IPS-18c (cell line): ENCODE measurements around the gene ECD.
"Not testable (repeated sequence)": the region's sequence is repeated elsewhere in the genome, so short reads cannot be mapped to it uniquely, and the experiment has no call there.

ENCODE experiments used
- H3K4me3 ChIP-seq: 2 replicates; pipeline ENCODE4 v1.7.0; 2013; ENCODE audit warnings: low read depth, mild to moderate bottlenecking, low read length, moderate library complexity; ENCODE audit not compliant: insufficient read depth
- H3K9me3 ChIP-seq: one replicate; pipeline ENCODE4 v1.6.1; 2013; ENCODE audit warnings: mild to moderate bottlenecking, low read length, moderate library complexity; ENCODE audit not compliant: control insufficient read depth, insufficient read depth

The ECD gene

GRCh38 chr10:73117976-73118743, 49.6 kb downstream of the ECD start:
- no peak overlapping the region for H3K4me3 ChIP-seq
- no peaks in the 10 kb centered on the region for H3K9me3 ChIP-seq

GRCh38 chr10:73116017-73116416, 51.8 kb downstream of the ECD start:
- no peaks in the 10 kb centered on the region for H3K9me3 ChIP-seq
- no peak overlapping the region for H3K4me3 ChIP-seq

- no peaks in the 10 kb centered on the region for H3K9me3 ChIP-seq
- H3K4me3 ChIP-seq, result no peak overlapping the region
These were observed 54.3 kb downstream of the ECD start for GRCh38 chr10:73113551-73113950.

GRCh38 chr10:73112032-73112431, 55.8 kb downstream of the ECD start:
- H3K9me3 ChIP-seq, H3K4me3 ChIP-seq: not testable (repeated sequence)

GRCh38 chr10:73110345-73110849, 57.4 kb downstream of the ECD start, which contains the start of gene NUDT13:
Gene NUDT13 (plus strand): TSS chr10:73110455. CDS start chr10:73114366, 3,911 bp downstream.
- H3K4me3 ChIP-seq, result peak within 1 kb of the TSS; percentile 56
- no peaks in the 10 kb centered on the region for H3K9me3 ChIP-seq

- not testable (repeated sequence) for H3K9me3 ChIP-seq, H3K4me3 ChIP-seq
These were observed 58.6 kb downstream of the ECD start for GRCh38 chr10:73109248-73109652.

GRCh38 chr10:73106301-73106700, 61.5 kb downstream of the ECD start:
- Histone ChIP-seq H3K9me3 (no peaks in the 10 kb centered on the region), H3K4me3 (no peak overlapping the region)

GRCh38 chr10:73099141-73099540, 68.7 kb downstream of the ECD start:
- Histone ChIP-seq H3K9me3 (no peaks in the 10 kb centered on the region), H3K4me3 (no peak overlapping the region)

GRCh38 chr10:73097305-73097670, 70.5 kb downstream of the ECD start:
- Histone ChIP-seq H3K9me3 (no peaks in the 10 kb centered on the region), H3K4me3 (peak overlapping the region; percentile 94)

- H3K9me3 ChIP-seq, result no peaks in the 10 kb centered on the region
- peak within 1 kb of the TSS; percentile 94 for H3K4me3 ChIP-seq
These were observed 71.1 kb downstream of the ECD start, which contains the start of gene P4HA1 for GRCh38 chr10:73096449-73097304. Gene P4HA1 (minus strand): TSS chr10:73096866. CDS start chr10:73074883, 21,983 bp downstream.

GRCh38 chr10:73096041-73096448, 71.8 kb downstream of the ECD start:
- Histone ChIP-seq H3K9me3 (no peaks in the 10 kb centered on the region), H3K4me3 (peak overlapping the region; percentile 94)

GRCh38 chr10:73095481-73096021, 72.3 kb downstream of the ECD start:
- Histone ChIP-seq H3K4me3 (peak overlapping the region; percentile 94), H3K9me3 (no peaks in the 10 kb centered on the region)

GRCh38 chr10:73094986-73095480, 72.8 kb downstream of the ECD start:
- Histone ChIP-seq H3K9me3 (no peaks in the 10 kb centered on the region), H3K4me3 (peak overlapping the region; percentile 94; the same call in 1 of the 2 replicates)

- no peaks in the 10 kb centered on the region for H3K9me3 ChIP-seq
- H3K4me3 ChIP-seq, result no peak overlapping the region
These were observed 73.6 kb downstream of the ECD start for GRCh38 chr10:73093922-73094850.

- Histone ChIP-seq H3K9me3 (no peaks in the 10 kb centered on the region), H3K4me3 (no peak overlapping the region)
These were observed 75.0 kb downstream of the ECD start for GRCh38 chr10:73092830-73093229.

GRCh38 chr10:73088304-73088703, 79.5 kb downstream of the ECD start:
- H3K9me3 ChIP-seq, result no peaks in the 10 kb centered on the region
- no peak overlapping the region for H3K4me3 ChIP-seq
